ENCODE measurements around the gene ZNF862. TPM values are rescaled to one million over a fixed set of nuclear protein-coding genes. Genes with fewer than 3 reads are reported as not detected.
A peak's percentile ranks its signal among the peaks of the same experiment; 100 is the strongest.
"Not testable (repeated sequence)": the region's sequence is repeated elsewhere in the genome, so short reads cannot be mapped to it uniquely, and the experiment has no call there.

Gene ZNF862
- total and polyA plus RNA-seq, 12 donors: 3.9 to 13.3 (median 10.2) TPM

DNA sequence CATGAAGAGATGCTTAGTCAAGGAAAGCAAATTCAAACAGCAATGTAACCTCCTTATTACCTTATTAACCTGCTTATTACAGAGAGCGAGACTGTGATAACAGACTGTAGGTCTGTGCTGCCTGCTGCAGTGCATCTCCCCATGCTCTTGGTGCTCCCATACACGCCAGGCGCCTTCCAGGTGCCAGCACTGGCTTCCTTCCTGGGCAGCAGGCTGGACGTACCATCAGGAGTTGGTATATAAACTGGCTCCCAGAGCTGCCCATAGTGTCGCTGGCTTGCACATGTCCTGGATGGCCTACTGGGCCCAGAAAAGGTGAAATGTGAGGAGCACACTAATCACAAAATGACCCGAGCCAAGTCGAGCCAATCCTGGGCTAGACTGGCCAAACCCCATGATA lies 49.1 kb downstream of the ZNF862 start:
- intact Hi-C loops (cut with DNase I): loop anchor here in 3 of 10 donors (10.0 kb wide), 1 partner anchor 157 kb away; no protein-coding TSS in a partner anchor
- TF ChIP-seq, protein P1, sequence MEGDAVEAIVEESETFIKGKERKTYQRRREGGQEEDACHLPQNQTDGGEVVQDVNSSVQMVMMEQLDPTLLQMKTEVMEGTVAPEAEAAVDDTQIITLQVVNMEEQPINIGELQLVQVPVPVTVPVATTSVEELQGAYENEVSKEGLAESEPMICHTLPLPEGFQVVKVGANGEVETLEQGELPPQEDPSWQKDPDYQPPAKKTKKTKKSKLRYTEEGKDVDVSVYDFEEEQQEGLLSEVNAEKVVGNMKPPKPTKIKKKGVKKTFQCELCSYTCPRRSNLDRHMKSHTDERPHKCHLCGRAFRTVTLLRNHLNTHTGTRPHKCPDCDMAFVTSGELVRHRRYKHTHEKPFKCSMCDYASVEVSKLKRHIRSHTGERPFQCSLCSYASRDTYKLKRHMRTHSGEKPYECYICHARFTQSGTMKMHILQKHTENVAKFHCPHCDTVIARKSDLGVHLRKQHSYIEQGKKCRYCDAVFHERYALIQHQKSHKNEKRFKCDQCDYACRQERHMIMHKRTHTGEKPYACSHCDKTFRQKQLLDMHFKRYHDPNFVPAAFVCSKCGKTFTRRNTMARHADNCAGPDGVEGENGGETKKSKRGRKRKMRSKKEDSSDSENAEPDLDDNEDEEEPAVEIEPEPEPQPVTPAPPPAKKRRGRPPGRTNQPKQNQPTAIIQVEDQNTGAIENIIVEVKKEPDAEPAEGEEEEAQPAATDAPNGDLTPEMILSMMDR (IDR thresholded peaks at IDR 0.05): no peak
- DNase-seq: no peak
- Histone ChIP-seq H3K27ac (no peak overlapping the region), H3K4me3 (no peak overlapping the region), H3K27me3 (no peaks in the 10 kb centered on the region), H3K4me1 (peaks cover 5 to 40% (median 32%) of the 10 kb centered on the region in 9 donors), H3K36me3 (no peaks in the 10 kb centered on the region), H3K9me3 (no peaks in the 10 kb centered on the region)
- 93 to 94% methylated on average over 7 of the region's 7 CpGs for WGBS, 2 donors
- ATAC-seq: no peak

DNA sequence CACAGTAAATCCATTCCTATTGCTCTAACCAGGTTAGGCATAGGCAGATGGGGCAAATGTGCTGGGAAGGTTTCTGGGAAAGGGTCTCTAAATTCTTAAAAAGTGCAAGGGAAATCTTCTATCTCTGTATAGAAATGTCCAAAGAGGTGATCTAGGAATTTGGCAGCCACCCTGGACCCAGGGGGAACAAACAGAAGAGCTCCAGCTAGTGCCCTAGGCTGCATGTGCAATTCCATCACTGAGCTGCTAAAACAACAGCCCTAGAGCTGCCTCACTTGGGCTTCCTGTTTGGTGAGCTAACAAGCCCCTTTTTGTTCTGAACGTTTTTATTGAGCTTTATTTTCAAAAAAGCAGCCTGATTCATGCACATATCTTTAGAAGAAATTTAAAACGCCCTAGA lies 52.5 kb downstream of the ZNF862 start:
- DNase-seq; intact Hi-C loops (cut with DNase I); H3K36me3 ChIP-seq; H3K9me3 ChIP-seq; ATAC-seq; H3K27me3 ChIP-seq; H3K4me3 ChIP-seq; H3K4me1 ChIP-seq; H3K27ac ChIP-seq: not testable (repeated sequence)
- WGBS, 2 donors: 43 to 56% methylated on average over 2 of the region's 2 CpGs

DNA sequence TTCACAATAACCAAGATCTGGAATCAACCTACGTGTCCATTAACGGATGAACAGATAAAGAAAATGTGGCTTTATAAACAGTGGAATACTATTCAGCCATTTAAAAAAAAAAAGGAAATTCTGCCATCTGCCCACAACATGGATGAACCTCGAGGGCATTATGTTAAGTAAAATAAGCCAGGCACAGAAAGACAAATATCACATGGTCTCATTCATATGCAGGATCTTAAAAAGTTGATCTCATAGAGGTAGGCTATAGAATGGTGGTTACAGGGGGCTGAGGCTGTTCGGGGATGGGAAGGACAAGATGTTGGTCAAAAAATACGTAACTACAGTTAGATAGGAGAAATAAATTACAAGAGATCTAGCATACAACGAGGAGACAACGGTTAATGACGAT lies 56.8 kb downstream of the ZNF862 start:
- DNase-seq; ATAC-seq; H3K36me3 ChIP-seq; intact Hi-C loops (cut with DNase I); H3K4me3 ChIP-seq; H3K4me1 ChIP-seq; H3K27ac ChIP-seq; H3K9me3 ChIP-seq; H3K27me3 ChIP-seq: not testable (repeated sequence)
- 65 to 68% methylated on average over 8 of the region's 8 CpGs for WGBS, 2 donors

DNA sequence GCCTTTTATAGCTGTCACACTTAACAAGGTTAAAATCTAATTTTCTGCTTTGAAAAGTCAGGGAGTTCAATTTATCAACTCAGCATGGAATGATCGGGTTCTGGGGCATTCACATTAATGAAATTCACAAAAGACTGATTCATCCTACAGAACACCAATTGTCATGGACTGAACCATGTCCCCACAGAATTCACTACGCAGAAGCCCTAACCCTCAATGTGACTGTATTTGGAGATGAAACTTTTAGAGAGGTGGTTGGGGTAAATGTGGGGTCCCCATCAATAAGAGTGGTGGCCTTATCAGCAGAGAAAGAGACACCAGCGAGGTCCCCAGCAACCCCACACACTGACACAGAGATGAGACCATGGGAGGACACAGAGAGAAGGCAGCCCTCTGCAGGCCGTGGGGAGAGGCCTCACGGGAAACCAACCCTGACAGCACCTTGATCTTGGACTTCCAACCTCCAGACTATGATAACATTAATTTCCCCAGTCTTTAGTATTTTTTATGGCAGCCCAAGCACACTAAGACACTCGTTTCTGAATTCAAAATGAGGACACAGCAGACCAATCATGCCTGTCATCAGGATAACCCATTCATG lies 69.7 kb downstream of the ZNF862 start:
- H3K27ac ChIP-seq; H3K36me3 ChIP-seq; H3K9me3 ChIP-seq; intact Hi-C loops (cut with DNase I); H3K27me3 ChIP-seq; ATAC-seq; DNase-seq; H3K4me3 ChIP-seq; H3K4me1 ChIP-seq: not testable (repeated sequence)
- WGBS, 2 donors: 72 to 76% methylated on average over 4 of the region's 6 CpGs

DNA sequence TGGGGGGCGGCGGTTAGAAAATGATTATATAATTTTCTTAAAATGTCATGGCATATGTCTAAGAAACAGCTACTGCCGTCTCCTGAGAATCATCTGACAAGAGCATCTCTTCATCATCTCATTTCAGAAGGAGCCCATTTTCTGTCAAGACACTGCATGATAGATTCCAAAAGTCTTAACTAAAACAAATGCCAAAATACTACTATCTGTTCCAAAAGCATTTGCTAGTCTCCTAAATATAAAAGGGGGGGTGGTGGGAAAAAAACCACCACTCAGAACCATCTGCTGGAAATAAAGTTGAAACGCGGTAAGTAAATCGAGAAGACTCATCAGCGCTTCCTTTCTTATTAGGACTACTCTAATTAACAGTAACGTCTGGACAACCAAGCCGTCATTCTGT lies 72.0 kb downstream of the ZNF862 start:
- 66 to 80% methylated on average over 7 of the region's 9 CpGs for WGBS, 2 donors
- H3K27me3 ChIP-seq; DNase-seq; H3K27ac ChIP-seq; H3K4me1 ChIP-seq; H3K9me3 ChIP-seq; intact Hi-C loops (cut with DNase I); H3K36me3 ChIP-seq; H3K4me3 ChIP-seq: not testable (repeated sequence)
- peak in 2 of 8 donors; percentile 49 to 51 for ATAC-seq

DNA sequence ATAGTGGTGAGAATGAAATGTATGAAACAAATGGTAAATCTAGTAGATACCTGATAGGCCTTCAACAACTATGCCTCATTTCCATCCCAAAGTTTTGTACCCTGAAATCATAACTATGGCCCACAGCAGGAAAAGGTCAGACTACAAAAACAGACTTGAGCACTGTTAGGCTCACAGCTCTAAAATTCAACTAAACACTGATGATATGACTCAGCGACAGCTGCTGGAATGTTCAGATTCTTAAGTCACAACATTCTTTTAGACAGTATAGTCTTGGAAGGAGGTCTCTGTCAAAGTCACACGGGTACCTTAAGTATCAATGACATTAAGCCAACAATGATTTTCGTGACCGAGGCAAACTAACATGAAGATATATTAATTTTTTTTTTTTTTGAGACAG lies 74.0 kb downstream of the ZNF862 start:
- H3K4me1 ChIP-seq; H3K36me3 ChIP-seq; H3K27ac ChIP-seq; H3K4me3 ChIP-seq; DNase-seq; ATAC-seq; H3K27me3 ChIP-seq; H3K9me3 ChIP-seq; intact Hi-C loops (cut with DNase I): not testable (repeated sequence)
- WGBS, 2 donors: 55 to 68% methylated on average over 1 to 2 of the region's 4 CpGs

Other genes with a start within 250 kb of the ZNF862 start
- gene ZNF467, start 64.8 kb upstream of the ZNF862 start, total RNA-seq: 1 to 10 TPM; 2.2 to 7.3 (median 4.6) TPM
- 10 to 100 TPM in 1 of 2 donors, 1 to 10 TPM in 1; 5.7 to 10.5 TPM for gene ZNF467, start 64.8 kb upstream of the ZNF862 start, polyA plus RNA-seq
- gene ATP6V0E2, start 35.6 kb downstream of the ZNF862 start, total RNA-seq: 100 to 1,000 TPM in 5 of 10 donors, 10 to 100 TPM in 5; 69.2 to 119 (median 96.7) TPM
- 10 to 100 TPM; 27.5 to 46.5 TPM for gene ATP6V0E2, start 35.6 kb downstream of the ZNF862 start, polyA plus RNA-seq